Epithelial cell of proximal tubule (primary cell): ENCODE data around the gene SDK1. TPM values are rescaled to one million over a fixed set of nuclear protein-coding genes. Genes with fewer than 3 reads are reported as not detected.

Source experiments
- DNase-seq: peaks from one replicate; pipeline ENCODE4 v3.0.0-alpha.2; 2011; ENCODE audit warnings: low read depth
- H3K4me3 ChIP-seq: 2 replicates; pipeline ENCODE4 v1.5.1; 2011; ENCODE audit warnings: low read depth, mild to moderate bottlenecking, low read length
- CTCF ChIP-seq: conservative IDR thresholded peaks from 2 replicates; pipeline ENCODE4 v1.5.1; 2012; ENCODE audit warnings: low read depth, mild to moderate bottlenecking, low read length
- total RNA-seq: library from RNA; depleted of rRNA; stranded (reverse); fragments of >200 nt; gene quantifications from 2 replicates; pipeline ENCODE4 v1.2.3, GENCODE V29; 2015

Gene SDK1
- total RNA-seq, 1 donor from 2014 or later, result 0.75 TPM

- no peak for TF ChIP-seq CTCF
- no peak for DNase-seq
- H3K4me3 ChIP-seq, result no peak overlapping the region
Measured at GRCh38 chr7:3404501-3404900, 103.4 kb downstream of the SDK1 start.

GRCh38 chr7:3408814-3409595 is 108.0 kb downstream of the SDK1 start:
- no peak overlapping the region for H3K4me3 ChIP-seq
- DNase-seq, result no peak
- no peak for TF ChIP-seq CTCF

- TF ChIP-seq CTCF, result no peak
- DNase-seq, result no peak
Measured at GRCh38 chr7:3412871-3413270, 111.8 kb downstream of the SDK1 start.

GRCh38 chr7:3415861-3416312 is 114.8 kb downstream of the SDK1 start:
- no peak overlapping the region for H3K4me3 ChIP-seq
- no peak for DNase-seq
- no peak for TF ChIP-seq CTCF

More at GRCh38 chr7:3412871-3413270, 111.8 kb downstream of the SDK1 start:
- no peak overlapping the region for H3K4me3 ChIP-seq

- no peak for TF ChIP-seq CTCF
- no peak overlapping the region for H3K4me3 ChIP-seq
- no peak for DNase-seq
Measured at GRCh38 chr7:3416453-3416852, 115.4 kb downstream of the SDK1 start.

GRCh38 chr7:3425087-3425486 is 124.0 kb downstream of the SDK1 start:
- TF ChIP-seq CTCF, result no peak
- no peak for DNase-seq
- H3K4me3 ChIP-seq, result no peak overlapping the region

- H3K4me3 ChIP-seq, result no peak overlapping the region
- no peak for TF ChIP-seq CTCF
- DNase-seq, result no peak
Measured at GRCh38 chr7:3426064-3426463, 125.0 kb downstream of the SDK1 start.
